COLO668 (cell line): ENCODE data around the gene LLGL1.
A peak's percentile ranks its signal among the peaks of the same experiment; 100 is the strongest.

ENCODE experiments used
- DNase-seq: peaks from one replicate; lab custom pipeline; 2025; ENCODE audit not compliant: unreplicated experiment; lab: John Stamatoyannopoulos, UW

Gene LLGL1

DNA sequence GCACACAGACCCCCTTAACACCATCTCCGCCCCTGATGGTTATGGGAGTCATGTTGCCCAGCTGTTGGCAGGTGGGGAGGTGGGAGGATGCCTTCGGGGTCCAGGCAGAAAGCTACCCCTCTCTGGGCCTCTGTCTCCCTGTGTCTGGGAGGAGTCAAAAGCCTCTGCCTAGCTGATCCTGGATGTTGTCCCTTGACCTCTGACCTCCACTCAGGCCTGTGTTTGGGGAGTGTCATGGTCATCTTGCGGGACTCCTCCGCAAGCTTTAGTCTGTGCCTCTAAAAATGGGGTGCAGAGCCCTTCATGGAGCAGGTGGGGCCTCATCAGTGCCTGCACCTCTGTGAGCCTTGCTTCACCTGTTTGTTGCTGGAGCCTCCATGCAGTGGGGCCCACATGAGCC, 3.8 kb downstream of the LLGL1 start:
- no peak for DNase-seq

DNA sequence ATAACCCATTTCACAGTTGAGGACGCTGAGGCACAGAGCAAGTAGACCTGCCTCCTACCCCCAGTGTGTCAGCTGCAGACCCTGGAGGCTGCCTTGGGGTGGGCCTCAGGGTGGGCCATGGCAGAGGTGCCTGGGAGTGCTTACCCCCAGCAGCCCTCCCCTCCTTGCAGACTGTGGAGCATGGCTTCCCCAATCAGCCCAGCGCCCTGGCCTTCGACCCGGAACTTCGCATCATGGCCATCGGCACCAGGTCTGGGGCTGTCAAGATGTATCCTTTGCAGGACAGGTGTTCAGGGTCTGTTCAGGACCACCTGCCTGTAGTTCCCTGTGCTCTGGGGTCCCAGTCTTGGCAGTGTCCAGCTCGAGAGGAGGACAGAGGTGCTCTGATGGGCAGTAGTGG, 4.3 kb downstream of the LLGL1 start:
- DNase-seq: no peak

DNA sequence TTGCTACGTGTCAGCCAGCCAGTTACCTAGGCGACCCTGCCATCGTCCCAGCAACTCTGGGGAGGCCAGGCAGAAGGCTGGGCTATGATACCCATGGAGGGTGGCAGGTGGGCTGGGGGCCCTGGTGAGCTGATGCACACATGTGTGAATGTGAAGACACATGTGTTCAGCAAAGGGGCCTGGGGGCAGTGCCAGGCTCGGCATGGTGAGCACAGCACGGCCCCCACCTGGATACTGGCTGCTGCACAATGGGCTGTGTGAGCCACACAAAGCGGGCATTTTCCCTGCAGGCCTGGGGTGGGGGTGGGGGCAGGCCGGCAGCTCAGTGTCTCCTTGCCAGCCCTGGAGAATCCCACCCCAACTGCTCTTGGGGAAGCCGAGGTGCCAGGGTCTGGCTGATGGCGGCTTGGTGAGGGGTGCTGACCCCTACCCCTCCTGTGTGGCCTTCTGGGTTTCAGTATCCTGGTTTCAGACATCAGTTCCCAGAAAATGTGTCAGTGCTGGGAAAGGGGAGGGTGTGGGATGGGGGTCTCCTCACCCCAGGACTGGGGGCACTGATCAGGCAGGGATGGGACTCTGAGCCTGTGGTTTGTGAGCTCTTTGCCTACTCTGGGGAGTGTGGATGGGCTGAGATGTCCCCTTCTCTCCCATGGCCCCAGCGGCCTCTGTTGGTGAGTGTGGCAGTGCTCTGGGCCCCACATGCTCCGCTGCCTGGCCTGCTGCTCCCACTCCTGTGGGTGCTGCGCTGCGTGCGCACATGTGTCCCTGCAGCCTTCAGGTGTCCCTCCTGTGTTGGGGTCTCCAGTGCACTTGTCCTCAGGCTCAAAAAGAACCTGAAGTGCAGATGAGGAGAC, 5.1 kb downstream of the LLGL1 start:
- DNase-seq: no peak

DNA sequence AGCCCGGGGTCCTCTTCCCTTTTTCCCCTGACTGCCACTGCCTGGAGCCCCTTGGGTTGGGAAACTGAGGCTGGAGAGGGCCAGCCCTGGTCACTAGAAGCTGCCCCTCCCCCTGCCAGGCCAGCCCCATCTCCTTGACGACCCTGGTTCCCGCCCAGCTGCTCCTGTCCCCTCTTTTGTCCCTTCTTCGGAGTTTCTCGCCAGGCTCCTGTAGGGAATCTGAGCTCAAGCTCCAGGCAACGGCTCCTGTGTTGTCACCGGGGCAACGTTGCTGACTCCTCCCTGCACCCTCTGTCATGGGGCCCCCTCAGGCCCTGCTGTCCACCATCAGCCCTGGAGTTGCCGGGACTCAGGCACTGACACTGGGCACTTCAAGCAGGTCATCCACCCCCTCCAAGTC, 5.7 kb downstream of the LLGL1 start:
- DNase-seq: no peak

DNA sequence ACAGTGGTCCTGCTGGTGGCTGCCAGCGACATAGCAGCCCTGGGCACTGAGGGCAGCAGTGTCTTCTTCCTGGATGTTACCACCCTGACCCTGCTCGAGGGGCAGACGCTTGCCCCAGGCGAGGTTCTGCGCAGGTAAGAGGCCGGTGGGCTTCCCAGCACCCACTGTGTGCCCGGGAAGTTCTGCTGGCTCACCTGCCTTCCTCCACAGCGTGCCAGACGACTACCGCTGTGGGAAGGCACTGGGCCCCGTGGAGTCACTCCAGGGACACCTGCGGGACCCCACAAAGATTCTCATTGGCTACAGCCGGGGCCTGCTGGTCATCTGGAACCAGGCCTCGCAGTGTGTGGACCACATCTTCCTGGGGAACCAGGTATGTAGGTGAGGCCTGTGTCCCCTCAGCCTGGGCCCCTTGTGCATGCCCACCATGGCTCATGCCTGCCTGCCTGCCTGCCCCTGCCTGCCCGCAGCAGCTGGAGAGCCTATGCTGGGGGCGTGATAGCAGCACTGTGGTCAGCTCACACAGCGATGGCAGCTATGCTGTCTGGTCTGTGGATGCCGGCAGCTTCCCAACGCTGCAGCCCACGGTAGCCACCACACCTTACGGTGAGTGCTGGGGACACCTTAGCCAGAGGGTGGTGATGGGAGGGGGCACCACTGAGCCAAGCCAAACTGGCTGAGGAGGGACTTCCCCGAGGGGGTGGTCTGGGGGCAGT, 8.5 kb downstream of the LLGL1 start:
- no peak for DNase-seq

DNA sequence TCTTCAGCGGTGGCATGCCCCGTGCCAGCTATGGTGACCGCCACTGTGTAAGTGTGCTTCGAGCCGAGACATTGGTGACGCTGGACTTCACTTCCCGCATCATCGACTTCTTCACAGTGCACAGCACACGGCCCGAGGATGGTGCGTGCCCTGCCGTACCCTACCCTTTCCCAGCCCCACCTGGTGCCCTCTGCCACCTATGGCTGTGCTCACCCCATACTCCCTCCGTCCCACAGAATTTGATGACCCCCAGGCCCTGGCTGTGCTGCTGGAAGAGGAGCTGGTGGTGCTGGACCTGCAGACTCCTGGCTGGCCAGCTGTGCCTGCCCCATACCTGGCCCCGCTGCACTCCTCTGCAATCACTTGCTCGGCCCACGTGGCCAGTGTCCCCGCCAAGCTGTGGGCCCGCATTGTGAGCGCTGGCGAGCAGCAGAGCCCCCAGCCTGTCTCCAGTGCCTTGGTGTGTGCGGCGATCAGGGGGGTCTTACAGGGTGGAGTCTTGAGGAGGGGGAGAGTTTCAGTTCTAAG, 9.5 kb downstream of the LLGL1 start:
- DNase-seq: no peak

DNA sequence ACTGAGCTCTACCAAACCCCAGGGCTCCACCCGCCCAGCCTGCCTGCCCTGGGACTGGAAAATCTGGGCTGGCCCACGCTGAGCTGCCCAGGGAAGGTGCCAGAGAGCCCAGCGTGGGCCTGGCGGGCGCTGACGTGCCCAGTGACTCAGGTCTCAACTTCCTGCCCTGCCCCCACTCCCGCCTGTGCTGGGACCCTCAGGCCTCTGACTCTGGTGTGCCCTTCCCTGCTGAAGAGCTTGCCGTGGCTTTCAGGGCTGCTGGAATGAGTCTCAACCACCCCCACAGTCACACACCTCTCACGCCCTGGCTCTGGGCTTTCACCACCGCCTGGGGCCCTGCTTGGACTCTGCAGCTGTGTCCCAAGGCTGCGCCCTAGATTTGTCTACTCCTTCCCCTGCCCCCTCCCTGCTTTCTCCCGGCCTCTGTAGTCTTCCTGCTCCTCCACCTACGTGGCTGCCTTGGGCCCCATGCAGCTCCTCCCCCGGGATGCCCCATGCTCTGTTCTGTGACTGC, 10.4 kb downstream of the LLGL1 start:
- no peak for DNase-seq

DNA sequence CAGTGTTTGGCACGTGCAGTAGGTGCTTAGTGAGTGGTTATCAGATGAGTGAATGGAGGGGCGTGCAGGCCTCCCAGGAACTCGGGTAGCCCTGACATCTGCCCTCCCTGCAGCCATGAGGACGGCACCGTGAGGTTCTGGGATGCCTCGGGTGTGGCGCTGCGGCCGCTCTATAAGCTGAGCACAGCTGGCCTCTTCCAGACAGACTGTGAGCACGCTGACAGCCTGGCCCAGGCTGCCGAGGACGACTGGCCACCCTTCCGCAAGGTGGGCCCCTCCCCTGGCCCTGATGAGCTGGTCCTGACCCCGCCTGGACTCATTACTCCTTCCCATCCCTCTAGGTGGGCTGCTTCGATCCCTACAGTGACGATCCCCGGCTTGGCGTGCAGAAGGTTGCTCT, 11.1 kb downstream of the LLGL1 start:
- no peak for DNase-seq

DNA sequence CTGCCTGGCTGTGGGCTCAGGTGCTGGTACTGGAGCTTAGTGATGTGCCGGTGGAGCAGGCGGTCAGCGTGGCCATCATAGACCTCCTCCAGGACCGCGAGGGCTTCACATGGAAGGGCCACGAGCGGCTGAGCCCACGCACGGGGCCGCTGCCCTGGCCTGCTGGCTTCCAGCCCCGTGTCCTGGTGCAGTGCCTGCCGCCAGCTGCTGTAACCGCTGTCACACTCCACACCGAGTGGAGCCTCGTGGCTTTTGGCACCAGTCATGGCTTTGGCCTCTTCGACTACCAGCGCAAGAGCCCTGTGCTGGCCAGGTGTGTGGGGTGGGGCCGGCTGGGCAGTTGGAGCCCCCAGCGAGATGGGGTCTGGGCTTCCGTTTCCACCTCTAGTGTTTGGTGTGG, 12.0 kb downstream of the LLGL1 start:
- DNase-seq: no peak

DNA sequence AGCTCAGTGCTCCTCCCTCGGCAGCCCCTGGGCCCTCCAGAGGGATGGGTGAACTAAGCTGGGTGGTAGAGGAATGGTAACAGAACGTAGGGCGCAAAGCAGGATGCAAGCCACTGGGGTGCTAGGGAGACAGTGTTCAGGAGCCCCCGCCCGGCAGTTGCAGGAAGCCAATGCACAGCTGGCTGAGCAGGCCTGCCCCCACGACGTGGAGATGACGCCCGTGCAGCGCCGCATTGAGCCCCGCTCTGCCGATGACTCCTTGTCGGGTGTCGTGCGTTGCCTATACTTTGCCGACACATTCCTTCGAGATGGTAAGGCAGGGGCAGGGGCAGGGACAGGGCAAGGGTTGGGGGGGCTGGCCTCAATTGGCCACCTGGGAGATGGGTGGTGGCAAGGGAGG, 12.9 kb downstream of the LLGL1 start:
- DNase-seq: no peak

DNA sequence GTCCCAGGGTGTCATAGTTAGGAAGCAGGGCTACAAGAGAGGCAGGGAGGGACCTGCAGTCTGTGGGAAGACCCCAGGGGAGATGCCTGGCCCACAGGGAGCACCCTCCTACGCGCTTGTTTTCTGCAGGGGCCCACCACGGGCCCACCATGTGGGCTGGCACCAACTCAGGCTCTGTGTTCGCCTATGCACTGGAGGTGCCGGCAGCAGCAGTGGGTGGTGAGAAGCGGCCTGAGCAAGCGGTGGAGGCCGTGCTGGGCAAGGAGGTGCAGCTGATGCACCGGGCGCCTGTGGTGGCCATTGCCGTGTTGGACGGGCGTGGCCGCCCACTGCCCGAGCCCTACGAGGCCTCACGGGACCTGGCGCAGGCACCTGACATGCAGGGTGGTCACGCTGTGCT, 15.0 kb downstream of the LLGL1 start:
- DNase-seq: no peak

DNA sequence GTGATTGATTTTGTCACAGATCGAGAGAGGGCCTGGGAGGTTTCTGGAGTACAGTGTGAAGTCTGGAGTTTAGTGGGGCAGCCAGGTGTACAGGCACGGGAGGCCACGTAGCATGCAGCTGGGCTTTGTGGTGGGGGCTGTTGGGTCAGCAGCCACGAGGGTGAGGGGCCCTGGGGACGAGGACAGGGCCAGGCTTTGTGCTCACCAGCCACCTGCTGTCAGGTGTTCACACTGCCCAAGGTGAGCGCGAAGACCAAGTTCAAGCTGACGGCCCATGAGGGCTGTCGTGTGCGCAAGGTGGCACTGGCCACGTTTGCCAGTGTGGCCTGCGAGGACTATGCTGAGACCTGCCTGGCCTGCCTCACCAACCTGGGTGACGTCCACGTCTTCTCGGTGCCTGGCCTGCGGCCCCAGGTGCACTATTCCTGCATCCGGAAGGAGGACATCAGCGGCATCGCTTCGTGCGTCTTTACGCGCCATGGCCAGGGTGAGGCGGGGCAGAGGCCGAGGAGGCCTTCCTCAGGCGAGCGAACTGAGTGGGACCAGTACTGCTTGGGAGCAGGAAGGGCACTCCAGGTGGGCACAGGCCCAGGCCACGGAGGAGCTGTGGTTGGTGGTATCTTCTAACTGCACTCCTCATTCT, 15.9 kb downstream of the LLGL1 start:
- DNase-seq: no peak

DNA sequence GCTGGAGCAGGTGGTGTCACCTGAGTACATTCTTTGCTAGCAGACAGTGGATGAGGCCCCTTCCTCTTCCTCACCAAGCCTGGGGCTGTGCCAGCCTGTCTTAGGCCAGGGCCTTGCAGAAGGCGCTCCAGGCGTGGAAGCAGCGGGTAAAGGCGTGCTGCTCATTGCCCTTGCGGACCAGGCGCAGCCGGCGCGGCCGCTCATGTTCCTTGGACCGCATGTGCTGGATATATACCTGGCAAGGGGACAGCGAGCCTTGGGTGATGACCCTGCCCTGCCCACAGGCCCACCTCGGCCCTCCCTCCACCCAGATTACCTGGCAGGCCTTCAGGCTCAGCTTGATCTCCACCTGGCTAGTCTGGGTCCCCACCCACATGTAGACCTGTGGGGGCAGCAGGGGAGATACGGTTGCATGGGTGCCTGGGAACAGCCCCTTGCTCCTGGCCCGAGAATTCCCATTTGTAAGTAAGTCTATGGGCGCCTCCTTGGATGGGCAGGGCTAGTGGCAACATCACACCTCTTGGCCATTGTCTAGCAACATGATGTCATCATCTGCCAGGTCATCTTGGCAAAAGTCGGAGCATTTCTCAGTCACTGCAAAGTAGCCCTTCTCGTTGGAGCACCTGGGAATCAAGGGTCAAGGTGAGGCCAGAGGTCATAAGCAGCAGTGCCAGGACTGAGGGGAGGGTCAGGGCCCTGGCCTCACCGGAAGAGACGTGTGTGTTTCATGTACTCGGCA, 19.8 kb downstream of the LLGL1 start:
- no peak for DNase-seq

DNA sequence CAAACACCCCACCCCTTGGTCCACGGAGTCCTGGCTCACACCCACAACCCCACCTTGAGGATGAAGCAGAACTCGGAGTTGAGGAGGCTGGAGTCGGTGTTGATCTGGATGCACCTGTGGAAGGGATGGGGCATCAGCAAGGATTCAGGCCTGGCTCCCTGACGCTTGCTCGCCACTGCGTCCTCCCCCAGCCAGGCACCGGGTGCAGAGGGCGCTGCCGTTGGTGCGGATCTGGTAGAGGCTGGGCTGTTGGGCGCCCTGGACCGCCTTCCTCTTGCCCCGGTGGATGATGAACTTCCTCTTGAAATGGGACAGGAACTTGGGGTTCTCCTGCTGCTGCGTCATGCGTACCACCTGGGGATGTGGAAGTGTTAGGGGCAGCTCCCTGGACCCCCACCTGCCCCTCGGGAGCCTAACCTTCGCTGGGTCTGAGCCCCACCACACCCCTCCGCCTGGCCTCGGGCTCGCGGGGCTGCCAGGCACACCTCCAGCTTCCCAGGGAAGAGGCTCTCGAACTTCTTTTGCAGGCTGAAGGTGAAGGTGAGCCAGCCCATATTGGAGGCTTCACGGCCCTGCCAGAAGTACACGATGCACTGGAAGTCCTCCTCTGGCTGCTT, 20.8 kb downstream of the LLGL1 start:
- no peak for DNase-seq

DNA sequence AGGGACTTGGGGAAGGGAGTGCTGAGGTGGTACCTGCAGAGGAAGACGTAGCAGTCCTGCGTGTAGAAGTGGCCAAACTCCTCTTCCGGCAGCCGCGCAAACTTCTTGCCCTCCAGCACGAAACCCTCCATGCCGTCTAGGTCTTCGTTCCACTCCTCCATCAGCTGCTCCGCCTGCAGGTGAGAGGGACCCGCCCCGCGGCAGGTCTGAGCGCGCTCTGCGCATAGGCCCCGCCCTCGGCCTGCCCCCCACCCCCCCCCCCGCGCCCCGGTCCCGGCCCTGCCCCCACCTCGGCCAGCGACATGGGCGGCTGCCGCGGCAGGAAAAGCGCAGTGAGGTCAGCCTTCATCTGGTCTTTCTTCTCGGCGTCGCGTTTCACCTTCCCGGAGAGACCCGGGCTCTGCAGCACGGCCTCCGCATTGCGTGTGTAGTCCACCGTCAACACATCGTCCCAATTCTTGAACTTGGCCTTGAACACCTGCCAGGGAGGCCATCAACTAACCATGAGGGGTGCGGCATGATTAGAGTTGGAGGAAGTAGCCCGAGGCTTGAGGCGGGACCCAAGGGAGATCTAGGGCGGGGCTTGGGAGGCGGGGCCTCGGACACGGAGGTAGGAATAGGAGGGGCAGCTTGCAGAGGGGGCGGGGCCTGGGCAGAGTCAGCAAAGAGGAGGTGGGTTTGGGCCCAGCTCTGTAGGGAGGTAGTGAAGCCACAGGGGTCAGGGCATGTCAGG, 21.6 kb downstream of the LLGL1 start:
- DNase-seq: peak; percentile 68

DNA sequence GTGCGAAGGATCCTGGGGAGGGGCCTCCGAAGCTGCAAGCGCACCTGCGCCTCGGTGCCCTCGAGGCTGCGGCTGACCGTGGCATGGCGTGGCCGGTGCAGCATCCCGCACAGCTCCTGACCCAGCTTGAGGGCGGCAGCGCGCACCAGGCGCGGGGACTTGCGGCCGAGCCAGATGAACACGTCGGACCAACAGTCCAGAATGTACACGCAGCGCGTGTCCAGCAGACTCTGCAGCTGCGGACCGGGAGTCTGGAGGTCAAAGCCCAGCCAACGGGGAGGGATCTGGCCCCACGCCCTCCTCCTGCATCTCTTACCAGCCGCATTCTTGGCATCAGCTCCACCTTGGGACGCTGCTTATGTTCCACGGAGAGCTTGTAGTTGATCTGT, 22.2 kb downstream of the LLGL1 start:
- DNase-seq: no peak

DNA sequence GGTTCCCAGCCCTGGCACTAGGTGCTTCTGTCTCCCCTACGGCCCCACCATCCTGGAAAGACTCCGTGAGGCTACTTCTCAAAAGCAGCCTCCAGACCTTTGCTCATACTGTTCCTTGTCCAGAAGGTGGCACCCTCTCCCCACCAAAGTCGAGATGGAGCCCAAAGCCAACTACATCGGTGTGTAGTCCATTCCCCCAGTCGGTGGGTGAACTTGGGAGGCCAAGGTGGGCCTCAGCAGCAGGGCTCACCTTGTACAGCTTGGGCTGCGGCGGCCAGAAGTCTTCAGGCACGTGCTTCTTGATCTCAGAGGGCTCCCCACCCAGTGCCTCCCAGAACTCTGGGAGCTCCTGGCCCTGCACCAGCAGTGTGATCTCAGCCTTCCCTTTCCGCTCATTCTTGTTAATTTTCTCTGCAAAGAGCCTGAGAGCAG, 22.9 kb downstream of the LLGL1 start:
- DNase-seq: peak; percentile 43

DNA sequence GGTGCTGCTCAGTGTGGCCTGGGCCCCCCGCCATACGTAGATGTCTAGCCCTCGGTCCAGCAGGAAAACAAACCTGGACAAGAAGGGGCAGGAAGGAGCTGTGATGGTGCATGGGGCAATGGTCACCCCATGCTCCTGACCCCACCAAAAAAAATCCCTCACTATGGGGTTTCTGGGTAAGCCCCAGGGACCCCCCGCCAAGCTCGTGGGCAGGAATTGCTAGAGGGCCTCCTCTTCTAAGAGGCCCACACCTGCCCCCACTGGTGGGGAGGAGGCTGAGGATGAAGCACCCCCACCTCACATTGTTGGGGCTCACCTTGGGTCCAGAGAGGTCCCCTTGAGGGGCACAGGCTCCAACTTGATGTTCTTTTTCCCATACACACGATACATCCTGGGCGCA, 23.4 kb downstream of the LLGL1 start:
- DNase-seq: no peak

DNA sequence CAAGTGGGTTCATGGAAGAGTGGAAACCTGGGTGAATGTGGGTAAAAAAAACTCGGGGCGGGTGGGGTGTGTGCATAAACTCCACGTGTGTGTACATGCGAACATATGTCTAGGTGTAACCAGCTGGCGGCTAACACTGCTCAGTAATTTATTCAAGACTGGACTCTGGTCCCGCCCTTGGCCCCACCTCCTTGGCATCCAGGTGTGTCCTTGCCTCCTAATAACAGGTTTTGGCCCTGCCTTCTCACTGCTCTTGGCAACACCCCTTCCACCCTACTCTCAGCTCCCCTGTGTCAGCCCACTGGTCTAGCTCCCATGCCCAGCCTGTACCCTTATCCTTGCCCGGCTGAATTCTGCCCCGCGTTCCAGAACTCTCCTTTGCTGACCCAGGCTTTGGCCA, 24.8 kb downstream of the LLGL1 start:
- DNase-seq: peak; percentile 55

DNA sequence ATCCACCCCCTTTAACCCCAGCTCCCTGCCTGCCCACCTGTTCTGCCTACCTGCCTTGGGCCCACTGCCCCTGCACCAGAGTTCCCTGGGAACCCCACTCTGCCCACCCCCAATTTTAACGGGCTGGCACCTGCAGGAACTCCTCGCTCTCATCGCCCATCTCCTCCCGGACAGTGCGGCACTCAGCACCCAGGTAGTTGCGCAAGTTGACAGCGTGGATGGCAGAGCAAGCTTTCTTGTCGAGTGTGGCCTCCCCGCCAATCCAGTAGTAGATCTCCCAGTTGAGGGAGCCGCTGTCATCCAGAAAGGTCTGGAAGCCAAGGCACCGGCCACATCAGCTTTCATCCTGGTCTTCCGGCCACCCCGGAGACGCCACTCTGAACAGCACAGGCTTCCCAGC, 25.3 kb downstream of the LLGL1 start:
- DNase-seq: no peak
